Pancreas (tissue), 10 donors: ENCODE data around the gene UBE2F. TPM values are rescaled to one million over a fixed set of nuclear protein-coding genes. Genes with fewer than 3 reads are reported as not detected.
A peak's percentile ranks its signal among the peaks of the same experiment; 100 is the strongest.

Experiments
- ATAC-seq, 4 donors: fragments of 200-7000 bp; cut with Tn5 transposase; one replicate each; pipeline versions ENCODE4 v1.8.0 to v1.9.1; 2020; ENCODE audit warnings: mild to moderate bottlenecking in 4 of 4, moderate library complexity in 4 of 4
- DNase-seq, 6 donors: peaks; one replicate each; pipeline ENCODE4 v3.0.0-alpha.2; 2020
- FAIRE-seq: peaks from 2 replicates; lab custom pipeline; 2012; peaks lifted over from hg19 to GRCh38; lab: Jason Lieb, UNC
- H3K27ac ChIP-seq, 4 donors: fragments of 200-600 bp; sonication (generic); 1 replicate in 3 of 4; 2 replicates in 1 of 4; pipeline versions ENCODE4 v1.5.0 to v1.8.0; 2020
- H3K27me3 ChIP-seq, 4 donors: fragments of 200-600 bp; one replicate each; pipeline ENCODE4 v1.8.0; 2021
- H3K36me3 ChIP-seq, 3 donors: fragments of 200-600 bp; sonication (generic) in 1 of 3; one replicate each; pipeline versions ENCODE4 v1.5.0 to v1.8.0; 2020 to 2021
- H3K4me1 ChIP-seq, 3 donors: fragments of 200-600 bp; one replicate each; pipeline ENCODE4 v1.8.0; 2021
- H3K4me3 ChIP-seq, 4 donors: fragments of 200-600 bp; sonication (generic) in 2 of 4; one replicate each; pipeline versions ENCODE4 v1.5.0 to v1.8.0; 2020 to 2021
- H3K9me3 ChIP-seq, 4 donors: fragments of 200-600 bp; one replicate each; pipeline ENCODE4 v1.8.0; 2021
- WGBS, 2 donors: extraction: QIAGEN DNeasy Blood & Tissue Kit; methylation state at CpG; one replicate each; pipeline ENCODE4 v1.1.7; 2013; 5-methylcytosine and 5-hydroxymethylcytosine counted together
- intact Hi-C, 3 donors: fragments of 100-400 bp; cut with DNase I; formaldehyde crosslinking; loops; one replicate each; pipeline versions ENCODE4 v1.11.1 to v1.14.2; 2022
- polyA plus RNA-seq, 2 donors: library from polyadenylated mRNA; stranded (reverse); fragments of 200-250 nt; gene quantifications; one replicate each; pipeline ENCODE4 v1.2.3, GENCODE V29; 2013
- total RNA-seq, 6 donors: library from RNA; stranded (reverse); fragmentation: NEBNext Ultra II Directional in 4 of 6; extraction: Animal tissue kit (Norgen Biotek cat#: 25700) in 4 of 6; gene quantifications; one replicate each; pipeline versions ENCODE4 v1.2.1 to v1.2.4, GENCODE V29; 2021 to 2023
- TF ChIP-seq, protein P1 (sequence below), 4 donors: fragments of 200-600 bp; sonication (generic) in 3 of 4; IDR thresholded peaks; one replicate each; pipeline versions ENCODE4 v1.5.0 to v1.8.0; 2021; ENCODE audit warnings: antibody characterized with exemption in 4 of 4
- donor health status: healthy with polysubstance abuse.
- donor health status: DM: no; HTN: no; CAD: no; lungs with moderate emphysema.
- donor health status: DM: no; HTN: no; CAD: no.
- donor health status: control.
- donor health status: control.
- donor health status: Bipolar disorder and iron deficiency.
- donor health status: DM: yes; HTN: yes; CAD: no.
- donor health status: DM: no; HTN: no; CAD: no.
- donor health status: DM: no; HTN: no; CAD: no.
- donor health status: DM: yes; HTN: yes; CAD: no.

Gene UBE2F
- total and polyA plus RNA-seq, 8 donors = 32.4 to 51.7 (median 40.4) TPM

DNA sequence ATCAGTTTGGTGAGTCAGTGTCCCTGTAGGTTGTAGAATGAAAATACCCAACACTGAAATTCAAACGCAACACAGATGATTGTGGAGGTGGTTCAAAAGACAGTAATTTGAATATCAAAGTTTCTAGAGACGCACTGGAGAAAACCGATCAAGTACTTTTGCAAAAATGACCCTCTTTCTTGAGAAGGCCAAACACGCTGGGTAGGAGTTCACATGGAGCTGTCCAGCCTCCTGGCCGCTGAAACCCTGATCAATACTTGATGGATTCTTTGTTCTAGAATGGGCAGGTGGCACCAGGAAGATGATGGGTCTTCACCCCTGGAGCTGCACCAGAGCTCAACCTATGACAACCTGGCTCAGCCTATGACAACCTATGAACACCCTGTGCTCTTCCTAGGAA lies 39.7 kb upstream of the UBE2F start:
- peaks cover 0 to 4% (median 0%) of the 10 kb centered on the region in 3 donors for H3K4me1 ChIP-seq
- H3K4me3 ChIP-seq = no peak overlapping the region
- H3K27me3 ChIP-seq = no peaks in the 10 kb centered on the region
- TF ChIP-seq, protein P1, sequence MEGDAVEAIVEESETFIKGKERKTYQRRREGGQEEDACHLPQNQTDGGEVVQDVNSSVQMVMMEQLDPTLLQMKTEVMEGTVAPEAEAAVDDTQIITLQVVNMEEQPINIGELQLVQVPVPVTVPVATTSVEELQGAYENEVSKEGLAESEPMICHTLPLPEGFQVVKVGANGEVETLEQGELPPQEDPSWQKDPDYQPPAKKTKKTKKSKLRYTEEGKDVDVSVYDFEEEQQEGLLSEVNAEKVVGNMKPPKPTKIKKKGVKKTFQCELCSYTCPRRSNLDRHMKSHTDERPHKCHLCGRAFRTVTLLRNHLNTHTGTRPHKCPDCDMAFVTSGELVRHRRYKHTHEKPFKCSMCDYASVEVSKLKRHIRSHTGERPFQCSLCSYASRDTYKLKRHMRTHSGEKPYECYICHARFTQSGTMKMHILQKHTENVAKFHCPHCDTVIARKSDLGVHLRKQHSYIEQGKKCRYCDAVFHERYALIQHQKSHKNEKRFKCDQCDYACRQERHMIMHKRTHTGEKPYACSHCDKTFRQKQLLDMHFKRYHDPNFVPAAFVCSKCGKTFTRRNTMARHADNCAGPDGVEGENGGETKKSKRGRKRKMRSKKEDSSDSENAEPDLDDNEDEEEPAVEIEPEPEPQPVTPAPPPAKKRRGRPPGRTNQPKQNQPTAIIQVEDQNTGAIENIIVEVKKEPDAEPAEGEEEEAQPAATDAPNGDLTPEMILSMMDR (IDR thresholded peaks at IDR 0.05) = no peak
- peak in 1 of 6 donors; percentile 20 for DNase-seq
- ATAC-seq = no peak
- WGBS, 2 donors = 83% methylated on average over 5 of the region's 5 CpGs
- no peaks in the 10 kb centered on the region for H3K36me3 ChIP-seq
- no peaks in the 10 kb centered on the region for H3K9me3 ChIP-seq
- no peak for FAIRE-seq
- no peak overlapping the region for H3K27ac ChIP-seq
- intact Hi-C loops = no loop called here

DNA sequence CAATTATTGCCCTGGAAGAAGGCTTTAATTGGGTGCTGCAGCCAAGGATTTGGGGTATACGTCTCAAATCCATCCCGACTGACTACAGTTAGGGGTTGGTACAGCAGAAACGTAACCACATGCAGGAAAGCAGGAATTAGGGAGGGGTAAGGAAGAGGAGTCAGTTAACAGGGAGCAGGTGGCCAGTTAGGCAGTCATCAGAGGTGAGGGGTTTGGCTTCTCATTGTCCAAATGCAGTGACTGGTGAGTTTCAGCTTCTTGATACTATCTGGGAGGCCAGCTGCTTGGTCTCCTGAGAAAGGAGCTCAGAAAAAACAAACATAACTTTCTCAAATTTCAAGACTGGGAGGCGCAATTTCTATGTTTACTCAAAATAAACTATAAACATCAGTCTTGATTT lies 38.8 kb upstream of the UBE2F start:
- DNase-seq (no peak), FAIRE-seq (no peak), ATAC-seq (no peak)
- Histone ChIP-seq H3K36me3 (no peaks in the 10 kb centered on the region), H3K27me3 (no peaks in the 10 kb centered on the region), H3K9me3 (no peaks in the 10 kb centered on the region), H3K27ac (no peak overlapping the region), H3K4me3 (no peak overlapping the region), H3K4me1 (no peaks in the 10 kb centered on the region)
- WGBS, 2 donors = 84 to 87% methylated on average over 4 of the region's 4 CpGs
- TF ChIP-seq, protein P1 (IDR thresholded peaks at IDR 0.05) = no peak
- intact Hi-C loops = no loop called here

DNA sequence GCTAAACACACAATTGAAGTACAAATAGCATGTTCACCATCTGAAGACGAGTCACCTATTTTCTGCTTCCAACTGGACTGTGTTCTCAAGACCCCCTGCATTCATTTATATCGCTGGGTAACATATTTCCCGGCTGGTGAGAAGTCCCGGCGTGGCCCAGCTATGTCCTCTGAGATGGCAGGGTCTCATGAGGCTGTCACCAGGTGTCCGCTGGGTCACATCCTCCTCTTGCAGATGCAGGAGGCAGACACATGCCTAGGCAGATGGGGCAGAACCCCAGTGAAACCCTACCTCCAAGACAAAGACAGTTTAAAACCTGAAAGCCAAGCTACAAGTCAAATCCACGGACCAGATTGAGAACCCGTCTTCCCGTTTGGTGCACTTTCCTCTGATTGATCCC lies 36.8 kb upstream of the UBE2F start:
- Histone ChIP-seq H3K36me3 (no peaks in the 10 kb centered on the region), H3K4me1 (no peaks in the 10 kb centered on the region), H3K9me3 (no peaks in the 10 kb centered on the region), H3K27ac (no peak overlapping the region), H3K4me3 (no peak overlapping the region), H3K27me3 (no peaks in the 10 kb centered on the region)
- intact Hi-C loops = no loop called here
- ATAC-seq (no peak), DNase-seq (peak in 1 of 6 donors; percentile 20), FAIRE-seq (no peak)
- WGBS, 2 donors = 96 to 97% methylated on average over 9 of the region's 9 CpGs
- TF ChIP-seq, protein P1 (IDR thresholded peaks at IDR 0.05) = no peak

DNA sequence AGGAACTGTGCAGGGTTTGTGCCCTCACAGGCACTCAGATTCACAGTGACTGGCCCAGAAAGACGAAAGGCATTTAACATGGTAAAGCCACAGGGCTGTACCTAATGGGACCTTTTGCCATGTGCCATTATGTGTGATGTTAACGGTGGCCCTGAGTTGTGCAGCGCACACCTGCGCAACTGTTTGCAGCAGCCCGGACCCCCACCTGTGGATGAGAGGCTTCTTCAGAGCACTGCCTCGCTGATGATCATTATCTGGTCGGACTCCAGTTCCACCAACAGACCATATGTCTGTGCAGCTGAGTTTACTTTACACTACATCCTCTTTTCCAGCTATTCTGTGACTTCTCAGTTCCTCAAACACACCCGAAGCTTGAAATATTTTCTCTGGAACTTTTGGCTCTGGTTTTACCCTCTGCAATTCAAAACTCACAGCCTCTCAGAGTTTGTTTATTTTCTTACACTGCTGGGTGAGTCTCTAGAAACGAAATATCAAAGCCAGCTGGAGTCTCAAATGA lies 35.6 kb upstream of the UBE2F start:
- Histone ChIP-seq H3K4me3 (no peak overlapping the region), H3K9me3 (no peaks in the 10 kb centered on the region), H3K27ac (no peak overlapping the region), H3K4me1 (no peaks in the 10 kb centered on the region), H3K36me3 (no peaks in the 10 kb centered on the region), H3K27me3 (no peaks in the 10 kb centered on the region)
- TF ChIP-seq, protein P1 (IDR thresholded peaks at IDR 0.05) = no peak
- intact Hi-C loops = no loop called here
- DNase-seq (peak in 1 of 6 donors; percentile 17), ATAC-seq (peak in 2 of 4 donors; percentile 37 to 62), FAIRE-seq (no peak)
- 75 to 80% methylated on average over 9 of the region's 9 CpGs for WGBS, 2 donors

DNA sequence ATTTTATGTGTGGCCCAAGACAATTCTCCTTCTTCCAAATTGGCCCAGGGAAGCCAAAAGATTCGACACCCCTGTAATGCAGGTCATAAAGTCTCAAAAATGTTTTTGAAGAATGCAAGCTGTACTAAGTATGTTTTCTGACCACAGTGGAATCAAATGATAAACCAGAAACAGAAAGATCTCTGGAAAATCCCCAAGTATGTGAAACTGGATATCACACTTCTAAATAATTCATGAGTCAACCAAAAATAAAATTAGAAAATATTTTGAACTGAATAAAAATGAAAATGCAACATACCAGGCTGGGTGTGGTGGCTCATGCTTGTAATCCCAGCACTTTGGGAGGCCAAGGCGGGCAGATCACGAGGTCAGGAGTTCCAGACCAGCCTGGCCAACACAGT lies 34.1 kb upstream of the UBE2F start:
- Histone ChIP-seq H3K9me3 (no peaks in the 10 kb centered on the region), H3K4me1 (no peaks in the 10 kb centered on the region), H3K27ac (no peak overlapping the region), H3K4me3 (no peak overlapping the region), H3K27me3 (no peaks in the 10 kb centered on the region), H3K36me3 (no peaks in the 10 kb centered on the region)
- TF ChIP-seq, protein P1 (IDR thresholded peaks at IDR 0.05) = no peak
- no peak for FAIRE-seq
- WGBS, 2 donors = 90 to 93% methylated on average over 3 of the region's 3 CpGs
- intact Hi-C loops = no loop called here
- peak in 1 of 4 donors; percentile 13 for ATAC-seq
- DNase-seq = no peak
